Measurements from ENCODE around the gene TAGAP. TPM values are rescaled to one million over a fixed set of nuclear protein-coding genes. Genes with fewer than 3 reads are reported as not detected.

TAGAP gene
- total and polyA plus RNA-seq, 2 donors (not counting 3 experiments of a cell fraction or from before 2014, with no cell fraction given) = not detected

- TF ChIP-seq MAX (IDR thresholded peaks at IDR 0.05; ENCODE audit: insufficient read depth, insufficient read length) (no peak), JUN (IDR thresholded peaks at IDR 0.05; ENCODE audit: borderline replicate concordance, insufficient read depth, insufficient read length, low read depth) (no peak), EZH2 (IDR thresholded peaks at IDR 0.05; ENCODE audit: borderline replicate concordance, low read depth, low read length, severe bottlenecking) (no peak), CTCF (IDR thresholded peaks at IDR 0.05; ENCODE audit: extremely low read depth in 1 of 2, insufficient read depth in 1 of 2, low read depth in 1 of 2, low read length in 2 of 2) (no peak), POLR2A (IDR thresholded peaks at IDR 0.05; ENCODE audit: low read depth, low read length) (no peak), GATA2 (IDR thresholded peaks at IDR 0.05; ENCODE audit: insufficient read depth, insufficient read length, low read depth, low read length) (no peak), POLR2AphosphoS5 (IDR thresholded peaks at IDR 0.05; ENCODE audit: insufficient read depth, low read depth, low read length) (no peak), FOS (IDR thresholded peaks at IDR 0.05; ENCODE audit: borderline replicate concordance, insufficient read depth, low read length) (no peak), MYC (IDR thresholded peaks at IDR 0.05; ENCODE audit: low read depth, low read length) (no peak)
- no peak for FAIRE-seq
- Histone ChIP-seq H3K4me2 (ENCODE audit: insufficient read depth, low read length) (no peak overlapping the region), H3K9ac (replicated peaks; ENCODE audit: extremely low read depth, insufficient read depth, low read length) (no peak overlapping the region), H3K9me1 (replicated peaks; ENCODE audit: control insufficient read depth, extremely low read depth, insufficient read depth, low read length) (no peaks in the 10 kb centered on the region), H3K4me1 (ENCODE audit: control insufficient read depth, extremely low read depth, insufficient read depth, low read length) (no peaks in the 10 kb centered on the region), H3K36me3 (ENCODE audit: control insufficient read depth in 2 of 2, extremely low read depth in 1 of 2, insufficient read depth in 2 of 2, low read length in 2 of 2) (no peaks in the 10 kb centered on the region), H2AFZ (ENCODE audit: low read depth, low read length) (no peak overlapping the region), H3K4me3 (replicated peaks in 1 of 3; ENCODE audit: insufficient read depth in 1 of 3, low read depth in 1 of 3, low read length in 3 of 3) (no peak overlapping the region), H3K27me3 (ENCODE audit: control insufficient read depth in 2 of 2, insufficient read depth in 2 of 2, low read length in 2 of 2) (peaks cover 3 to 8% of the 10 kb centered on the region in 2 experiments), H3K27ac (ENCODE audit: insufficient read depth, low read depth, low read length) (no peak overlapping the region), H3K79me2 (ENCODE audit: control insufficient read depth, insufficient read depth, low read length) (no peaks in the 10 kb centered on the region), H3K9me3 (replicated peaks; ENCODE audit: control insufficient read depth, insufficient read depth, low read length) (no peaks in the 10 kb centered on the region), H4K20me1 (replicated peaks; ENCODE audit: control insufficient read depth, extremely low read depth, insufficient read depth, low read length) (no peaks in the 10 kb centered on the region)
- intact Hi-C loops (cut with micrococcal nuclease) (no loop called here), dilution Hi-C loops (cut with MboI; ENCODE audit: extremely low pct_ligation_motif_present, low sequenced_read_pairs) (no loop called here)
- CTCF ChIA-PET = no interaction called here
- no peak for DNase-seq (ENCODE audit: low read depth, low spot score)
- POLR2A ChIA-PET = no interaction called here
- no TSS peak for BruUV-seq (replicated peaks)
Observed at GRCh38 chr6:159059885-159060506, 15.2 kb upstream of the TAGAP start.
